ENCODE data around the gene MYOM1. TPM values are rescaled to one million over a fixed set of nuclear protein-coding genes. Genes with fewer than 3 reads are reported as not detected.

Gene MYOM1
- total RNA-seq, 1 donor from 2014 or later: 2.2 TPM

GRCh38 chr18:3183103-3183717, 36.6 kb downstream of the MYOM1 start:
- no peak for DNase-seq

- DNase-seq: no peak
Measured at GRCh38 chr18:3180325-3180724, 39.4 kb downstream of the MYOM1 start.

GRCh38 chr18:3179430-3180089, 40.2 kb downstream of the MYOM1 start:
- no peak for DNase-seq

- no peak for DNase-seq
Measured at GRCh38 chr18:3177902-3178687, 41.7 kb downstream of the MYOM1 start.

- no peak for DNase-seq
Measured at GRCh38 chr18:3175195-3175758, 44.5 kb downstream of the MYOM1 start.

- no peak for DNase-seq
Measured at GRCh38 chr18:3172097-3172496, 47.7 kb downstream of the MYOM1 start.

- DNase-seq: no peak
Measured at GRCh38 chr18:3171631-3172030, 48.1 kb downstream of the MYOM1 start.

GRCh38 chr18:3170441-3171161, 49.2 kb downstream of the MYOM1 start:
- DNase-seq: no peak

- DNase-seq: no peak
Measured at GRCh38 chr18:3164381-3164780, 55.4 kb downstream of the MYOM1 start.

- DNase-seq: no peak
Measured at GRCh38 chr18:3163968-3164367, 55.8 kb downstream of the MYOM1 start.

GRCh38 chr18:3162181-3162580, 57.6 kb downstream of the MYOM1 start:
- DNase-seq: no peak

- no peak for DNase-seq
Measured at GRCh38 chr18:3159830-3160229, 59.9 kb downstream of the MYOM1 start.

GRCh38 chr18:3157606-3158005, 62.2 kb downstream of the MYOM1 start:
- no peak for DNase-seq

- DNase-seq: no peak
Measured at GRCh38 chr18:3157086-3157485, 62.7 kb downstream of the MYOM1 start.

GRCh38 chr18:3156325-3156640, 63.5 kb downstream of the MYOM1 start:
- no peak for DNase-seq

- DNase-seq: no peak
Measured at GRCh38 chr18:3154214-3154613, 65.6 kb downstream of the MYOM1 start.

- peak; percentile 52 for DNase-seq
Measured at GRCh38 chr18:3153107-3153704, 66.6 kb downstream of the MYOM1 start.

- no peak for DNase-seq
Measured at GRCh38 chr18:3152294-3152693, 67.5 kb downstream of the MYOM1 start.

- peak; percentile 60 for DNase-seq
Measured at GRCh38 chr18:3151399-3152264, 68.1 kb downstream of the MYOM1 start.

GRCh38 chr18:3150688-3151087, 69.1 kb downstream of the MYOM1 start:
- DNase-seq: no peak

GRCh38 chr18:3150274-3150673, 69.5 kb downstream of the MYOM1 start:
- DNase-seq: no peak

Data from dermis blood vessel endothelial cell (primary cell).